GM23338 (cell line): ENCODE measurements around the gene KCNC4. TPM values are rescaled to one million over a fixed set of nuclear protein-coding genes. Genes with fewer than 3 reads are reported as not detected.

ENCODE experiments used
- ATAC-seq: fragments of 200-7000 bp; cut with Tn5 transposase; 3 replicates; pipeline ENCODE4 v1.9.1; 2020
- DNase-seq: peaks from one replicate; pipeline ENCODE4 v3.0.0-alpha.2; 2015; ENCODE audit warnings: low spot score
- H2AFZ ChIP-seq: fragments of 200-600 bp; sonication (generic); 2 replicates; pipeline ENCODE4 v1.8.0; 2016; ENCODE audit warnings: antibody characterized with exemption, mild to moderate bottlenecking, moderate library complexity
- H3F3A ChIP-seq: fragments of 200-600 bp; sonication (generic); replicated peaks from 2 replicates; pipeline ENCODE4 v1.8.0; 2017; ENCODE audit warnings: antibody characterized with exemption, mixed run types, low read depth
- H3K27ac ChIP-seq: fragments of 200-600 bp; sonication (generic); 2 replicates; pipeline ENCODE4 v1.6.1; 2016; ENCODE audit warnings: low read depth
- H3K27me3 ChIP-seq: fragments of 200-600 bp; sonication (generic); 2 replicates; pipeline ENCODE4 v1.8.0; 2016; ENCODE audit warnings: mild to moderate bottlenecking, mixed run types, moderate library complexity; ENCODE audit not compliant: insufficient read depth
- H3K36me3 ChIP-seq: fragments of 200-600 bp; sonication (generic); 2 replicates; pipeline ENCODE4 v1.8.0; 2016; ENCODE audit warnings: mild to moderate bottlenecking; ENCODE audit not compliant: insufficient read depth
- H3K4me1 ChIP-seq: fragments of 200-600 bp; sonication (generic); 2 replicates; pipeline ENCODE4 v1.8.0; 2016; ENCODE audit warnings: mild to moderate bottlenecking, moderate library complexity; ENCODE audit not compliant: insufficient read depth
- H3K4me2 ChIP-seq: fragments of 200-600 bp; sonication (generic); 2 replicates; pipeline ENCODE4 v1.7.1; 2017; ENCODE audit warnings: mixed run types
- H3K4me3 ChIP-seq: fragments of 200-600 bp; sonication (generic); 2 replicates; pipeline ENCODE4 v1.6.1; 2016; ENCODE audit warnings: mixed run types
- H3K79me2 ChIP-seq: fragments of 200-600 bp; sonication (generic); replicated peaks from 2 replicates; pipeline ENCODE4 v1.8.0; 2017; ENCODE audit warnings: mild to moderate bottlenecking; ENCODE audit not compliant: insufficient read depth
- H3K9me2 ChIP-seq: fragments of 200-600 bp; sonication (generic); 2 replicates; pipeline ENCODE4 v1.8.0; 2017; ENCODE audit not compliant: insufficient read depth
- H4K20me1 ChIP-seq: fragments of 200-600 bp; sonication (generic); replicated peaks from 2 replicates; pipeline ENCODE4 v1.8.0; 2017; ENCODE audit warnings: mild to moderate bottlenecking; ENCODE audit not compliant: insufficient read depth
- H3K27ac Mint-ChIP-seq: 2 replicates; pipeline ENCODE4 v1.8.0; 2020; ENCODE audit warnings: inconsistent platforms, mild to moderate bottlenecking, moderate library complexity, mixed read lengths
- H3K27me3 Mint-ChIP-seq: 3 replicates; pipeline ENCODE4 v1.8.0; 2022; ENCODE audit warnings: low read depth, mild to moderate bottlenecking, moderate library complexity, mixed read lengths, inconsistent platforms; ENCODE audit not compliant: insufficient read depth, poor library complexity
- H3K36me3 Mint-ChIP-seq: 3 replicates; pipeline ENCODE4 v1.8.0; 2021; ENCODE audit warnings: low read depth, mild to moderate bottlenecking, inconsistent platforms, moderate library complexity, mixed read lengths
- H3K4me1 Mint-ChIP-seq: 3 replicates; pipeline ENCODE4 v1.8.0; 2020; ENCODE audit warnings: mild to moderate bottlenecking, inconsistent platforms, mixed read lengths
- H3K4me3 Mint-ChIP-seq: 3 replicates; pipeline ENCODE4 v1.8.0; 2021; ENCODE audit warnings: moderate library complexity, mild to moderate bottlenecking, inconsistent platforms, mixed read lengths
- H3K9me3 Mint-ChIP-seq: 3 replicates; pipeline ENCODE4 v1.8.0; 2020; ENCODE audit warnings: moderate library complexity, mild to moderate bottlenecking, inconsistent platforms, mixed read lengths
- CREB1 ChIP-seq: fragments of 250-450 bp; sonication (Bioruptor Pico); IDR thresholded peaks from 2 replicates; pipeline ENCODE4 v1.5.0; 2020; ENCODE audit warnings: low read depth, mild to moderate bottlenecking, moderate library complexity
- CTCF ChIP-seq, 2 experiments: fragments of 200-600 bp in 1 of 2; sonication (generic) in 1 of 2; conservative IDR thresholded peaks; 2 replicates each; pipeline versions ENCODE4 v1.5.1 to v1.6.1; 2016 to 2017; ENCODE audit warnings: antibody characterized with exemption in 2 of 2, low read depth in 2 of 2, mild to moderate bottlenecking in 2 of 2, moderate library complexity in 1 of 2
- ETS1 ChIP-seq: IDR thresholded peaks from 2 replicates; pipeline ENCODE4 v1.6.1; 2016; ENCODE audit warnings: antibody characterized with exemption
- EZH2 ChIP-seq: fragments of 200-600 bp; sonication (generic); IDR thresholded peaks from one replicate; pipeline ENCODE4 v1.8.0; 2017; ENCODE audit warnings: antibody characterized with exemption, mild to moderate bottlenecking, low read depth; ENCODE audit not compliant: unreplicated experiment
- EZH2phosphoT487 ChIP-seq: fragments of 200-600 bp; sonication (generic); IDR thresholded peaks from one replicate; pipeline ENCODE4 v1.8.1; 2018; ENCODE audit warnings: antibody characterized with exemption; ENCODE audit not compliant: unreplicated experiment
- JUNB ChIP-seq: IDR thresholded peaks from one replicate; pipeline ENCODE4 v1.6.1; 2016; ENCODE audit warnings: antibody characterized with exemption; ENCODE audit not compliant: unreplicated experiment
- NANOG ChIP-seq: IDR thresholded peaks from 2 replicates; pipeline ENCODE4 v1.6.1; 2016; ENCODE audit warnings: antibody characterized with exemption, borderline replicate concordance
- REST ChIP-seq: IDR thresholded peaks from one replicate; pipeline ENCODE4 v1.6.1; 2018; ENCODE audit warnings: antibody characterized with exemption; ENCODE audit not compliant: unreplicated experiment
- STAT1 ChIP-seq: IDR thresholded peaks from one replicate; pipeline ENCODE4 v1.6.1; 2016; ENCODE audit warnings: antibody characterized with exemption; ENCODE audit not compliant: unreplicated experiment
- ZNF114 ChIP-seq: fragments of 250-450 bp; sonication (Bioruptor Pico); IDR thresholded peaks from 2 replicates; pipeline ENCODE4 v1.5.0; 2020; ENCODE audit warnings: mild to moderate bottlenecking, moderate library complexity
- ZNF331 ChIP-seq: fragments of 250-450 bp; sonication (Bioruptor Pico); IDR thresholded peaks from 2 replicates; pipeline ENCODE4 v1.5.0; 2020; ENCODE audit warnings: low read depth, mild to moderate bottlenecking, moderate library complexity
- polyA plus RNA-seq: library from polyadenylated mRNA; unstranded; fragments of >200 nt; fragmentation: Nextera tagmentation; extraction: Ambion mirVana; gene quantifications from 2 replicates; pipeline ENCODE4 v1.2.1, GENCODE V29; 2016
- total RNA-seq: library from RNA; depleted of rRNA; stranded (reverse); fragments of >200 nt; shearing (Covaris generic); gene quantifications from 2 replicates; pipeline ENCODE4 v1.2.3, GENCODE V29; 2014

Gene KCNC4
- total and polyA plus RNA-seq, 2 experiments from 2014 or later: 3.5 to 10.7 TPM

- no peak overlapping the region for H3K4me3 Mint-ChIP-seq
- Histone ChIP-seq H3K4me2 (no peak overlapping the region), H3K4me3 (no peak overlapping the region), H3K27me3 (no peaks in the 10 kb centered on the region), H3K79me2 (no peaks in the 10 kb centered on the region), H3K4me1 (peaks cover 9% of the 10 kb centered on the region; the same call in 1 of the 2 replicates), H4K20me1 (no peaks in the 10 kb centered on the region), H3F3A (no peaks in the 10 kb centered on the region), H2AFZ (no peak overlapping the region), H3K36me3 (no peaks in the 10 kb centered on the region), H3K9me2 (no peaks in the 10 kb centered on the region), H3K27ac (no peak overlapping the region)
- H3K9me3 Mint-ChIP-seq: no peaks in the 10 kb centered on the region
- no peak for ATAC-seq
- no peaks in the 10 kb centered on the region for H3K36me3 Mint-ChIP-seq
- TF ChIP-seq EZH2 (no peak), NANOG (no peak), CREB1 (CRISPR knock-in tag) (no peak), STAT1 (no peak), EZH2phosphoT487 (no peak), ZNF331 (CRISPR knock-in tag) (no peak), ZNF114 (CRISPR knock-in tag) (no peak), REST (no peak), ETS1 (no peak), CTCF (conservative IDR thresholded peaks at IDR 0.05; ENCODE audit: low read depth in 2 of 2) (no peak), JUNB (no peak)
- DNase-seq: no peak
- no peak overlapping the region for H3K27ac Mint-ChIP-seq
- H3K27me3 Mint-ChIP-seq: peaks cover 6% of the 10 kb centered on the region
- H3K4me1 Mint-ChIP-seq: peaks cover 9% of the 10 kb centered on the region
Measured at GRCh38 chr1:110174961-110175360, 35.2 kb upstream of the KCNC4 start.
